ENCODE measurements around the gene SIGLEC12.
"Not testable (repeated sequence)": the region's sequence is repeated elsewhere in the genome, so short reads cannot be mapped to it uniquely, and the experiment has no call there.

The SIGLEC12 gene

DNA sequence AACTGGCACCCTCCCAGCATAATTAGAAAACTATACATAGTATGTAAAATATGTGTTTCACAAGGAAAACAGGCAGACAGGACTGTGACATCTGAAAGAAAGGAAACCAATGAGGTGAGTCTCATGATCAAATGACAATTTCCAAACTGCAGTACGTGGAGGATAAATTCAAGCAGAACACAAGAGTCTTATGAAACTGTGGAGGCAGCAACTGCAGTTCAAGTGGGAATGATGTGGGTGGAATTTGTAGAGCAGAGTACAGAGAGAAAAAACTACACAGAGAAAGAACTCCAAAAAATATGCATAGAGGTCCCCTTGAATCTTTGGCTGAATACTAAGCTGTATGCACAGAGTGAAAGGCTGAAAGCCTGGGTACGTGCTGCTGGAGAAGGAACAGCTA, 20.2 kb upstream of the SIGLEC12 start:
- no peak for DNase-seq

DNA sequence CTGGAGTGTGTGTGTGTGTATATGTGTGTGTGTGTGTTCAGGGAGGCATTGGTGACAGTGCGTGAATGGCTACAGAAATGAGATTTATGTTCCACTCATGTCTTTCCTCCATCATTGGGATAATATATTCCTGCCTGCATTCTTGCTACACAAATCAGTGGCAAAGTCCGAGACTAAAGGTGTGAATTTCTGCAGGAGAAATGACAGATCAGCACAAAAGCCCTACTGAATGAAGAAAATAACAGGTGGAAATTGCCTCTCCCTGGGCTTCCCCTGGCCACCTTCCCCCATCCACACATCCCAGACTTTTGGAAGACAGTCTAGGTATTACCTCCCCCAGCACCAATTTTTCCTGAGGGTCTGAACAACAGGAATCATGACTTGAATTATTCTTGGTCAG, 19.8 kb upstream of the SIGLEC12 start:
- no peak for DNase-seq

GRCh38 chr19:51520728-51521127, 19.1 kb upstream of the SIGLEC12 start:
- no peak for DNase-seq

DNA sequence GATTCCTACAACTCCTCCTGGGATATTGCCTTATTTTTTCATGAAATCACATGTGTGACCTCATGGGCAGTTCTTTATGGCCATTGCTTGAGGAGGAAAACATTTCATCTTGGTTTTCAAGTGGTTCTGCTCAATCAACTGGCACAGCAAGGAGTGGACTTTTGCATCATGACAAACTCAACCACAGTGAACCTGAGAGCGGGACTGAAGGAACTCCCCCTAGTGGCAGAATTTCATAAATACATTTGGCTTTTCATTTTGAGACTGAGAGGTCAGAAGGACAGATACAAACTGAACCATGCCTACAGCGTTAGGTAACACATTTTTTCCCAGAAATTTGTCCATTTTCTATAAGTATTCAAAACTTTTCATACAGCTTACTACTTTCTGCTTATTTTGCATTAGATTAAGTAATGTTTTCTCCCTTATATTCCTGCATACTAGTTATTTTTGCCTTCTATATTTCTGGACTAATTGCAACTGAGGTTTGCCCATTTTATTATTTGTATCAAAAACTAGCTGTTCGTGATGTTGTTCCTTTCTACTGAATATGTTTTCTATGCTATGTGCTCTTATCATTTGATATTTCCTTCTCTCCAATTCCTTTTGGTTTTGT, 13.4 kb upstream of the SIGLEC12 start:
- DNase-seq = peak; percentile 50

GRCh38 chr19:51513968-51514367, 12.4 kb upstream of the SIGLEC12 start:
- no peak for DNase-seq

DNA sequence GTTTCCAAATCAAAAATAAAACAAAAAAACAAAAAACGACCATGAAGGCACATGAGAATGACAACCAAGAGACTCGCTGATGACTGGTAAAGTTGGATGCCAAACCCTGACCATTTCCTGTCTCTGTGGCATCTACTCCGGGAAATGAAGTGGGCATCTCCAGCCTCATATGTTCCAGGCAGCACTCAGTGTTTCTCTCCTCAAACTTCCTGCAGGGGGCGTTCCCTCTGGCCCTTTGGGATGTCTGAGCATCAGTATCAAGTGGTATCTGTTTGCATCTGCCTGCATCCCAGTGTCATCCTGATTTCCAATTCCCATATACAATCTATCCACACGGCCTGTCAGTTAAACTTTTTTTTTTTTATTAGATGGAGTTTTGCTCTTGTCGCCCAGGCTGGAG, 9.8 kb upstream of the SIGLEC12 start:
- DNase-seq = peak; percentile 3

DNA sequence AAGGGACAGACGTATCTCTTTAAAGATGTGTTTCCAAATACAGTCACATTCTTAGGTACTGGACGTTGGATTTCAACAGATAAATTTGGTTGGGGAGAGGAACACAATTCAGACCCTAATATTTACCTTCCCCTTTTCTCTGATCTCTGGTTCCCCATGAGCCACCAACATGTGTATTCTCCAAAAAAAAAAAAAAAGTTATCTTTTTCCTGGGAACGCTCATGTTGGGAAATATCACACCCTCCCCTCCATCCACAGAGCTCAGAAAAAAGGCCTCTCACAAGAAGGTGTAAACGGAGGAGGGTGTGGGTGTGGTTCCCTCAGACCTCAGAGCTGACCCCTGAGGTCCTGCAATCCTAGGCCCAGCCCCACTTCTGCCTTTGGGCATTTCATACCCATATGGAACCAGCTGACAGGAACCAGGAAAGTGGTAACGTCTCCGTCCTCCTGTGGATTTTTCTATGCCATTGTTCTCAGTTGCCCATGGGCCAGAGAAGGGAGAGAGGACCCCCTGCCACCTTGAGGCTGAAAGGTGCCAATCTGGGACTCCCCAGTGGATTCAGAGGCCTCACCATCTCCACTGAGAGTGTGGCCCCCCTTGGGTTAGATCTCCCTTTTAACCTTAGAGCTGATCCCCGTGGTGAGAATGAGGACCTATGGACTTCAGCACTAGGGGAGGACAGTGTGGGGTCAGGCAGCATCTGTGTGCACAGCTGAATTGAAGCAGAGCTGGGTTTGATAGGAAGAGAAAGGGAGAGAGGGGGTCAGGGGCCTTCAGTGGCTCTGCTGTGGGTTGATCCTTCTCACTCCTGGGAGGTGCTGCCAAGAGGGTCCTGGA, 8.4 kb upstream of the SIGLEC12 start:
- no peak for DNase-seq

- DNase-seq = no peak
These were observed 6.6 kb upstream of the SIGLEC12 start for GRCh38 chr19:51508059-51508733.

DNA sequence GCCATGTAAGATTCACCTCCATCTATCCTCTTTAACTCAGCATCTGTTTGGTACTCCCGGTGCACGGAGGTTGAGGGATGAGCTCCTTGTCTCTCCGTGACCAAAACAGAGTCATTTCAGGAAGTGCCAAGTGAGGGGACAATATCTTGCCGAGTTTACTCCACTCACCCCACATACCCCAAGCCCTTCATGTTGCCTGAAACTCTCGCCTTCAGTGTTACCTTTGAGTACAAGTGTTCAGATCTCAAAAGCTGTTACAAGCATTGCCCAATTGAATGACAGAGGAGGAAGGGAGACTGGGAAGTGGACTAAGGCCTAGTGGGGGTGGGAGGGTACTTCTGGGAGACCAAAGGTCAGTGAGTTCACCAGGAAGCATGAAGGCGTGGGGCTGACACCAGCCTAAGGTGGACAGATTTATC, 6.0 kb upstream of the SIGLEC12 start:
- DNase-seq = no peak

GRCh38 chr19:51507192-51507591, 5.6 kb upstream of the SIGLEC12 start:
- DNase-seq = no peak

DNA sequence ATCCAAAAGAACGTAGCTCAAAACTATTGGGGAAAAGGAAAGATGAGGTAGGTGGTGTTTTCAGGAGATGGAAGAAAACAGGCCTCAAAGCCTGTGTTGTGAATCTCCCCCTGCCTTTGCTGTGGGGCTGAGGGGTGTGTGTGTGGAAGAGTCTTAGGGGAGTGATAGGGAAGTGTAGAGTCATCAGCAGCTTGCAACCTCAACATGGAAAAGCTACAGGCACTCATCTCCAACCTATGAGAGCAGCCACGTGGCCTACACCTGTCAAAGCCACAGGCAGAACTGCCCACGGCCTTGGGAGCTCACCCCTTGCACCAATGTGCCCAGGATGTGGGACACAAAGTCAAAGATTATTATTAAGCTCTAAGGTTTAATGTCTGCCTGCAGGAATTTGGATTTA, 4.3 kb upstream of the SIGLEC12 start:
- DNase-seq = no peak

- DNase-seq = no peak
These were observed 2.3 kb upstream of the SIGLEC12 start for GRCh38 chr19:51503896-51504295.

DNA sequence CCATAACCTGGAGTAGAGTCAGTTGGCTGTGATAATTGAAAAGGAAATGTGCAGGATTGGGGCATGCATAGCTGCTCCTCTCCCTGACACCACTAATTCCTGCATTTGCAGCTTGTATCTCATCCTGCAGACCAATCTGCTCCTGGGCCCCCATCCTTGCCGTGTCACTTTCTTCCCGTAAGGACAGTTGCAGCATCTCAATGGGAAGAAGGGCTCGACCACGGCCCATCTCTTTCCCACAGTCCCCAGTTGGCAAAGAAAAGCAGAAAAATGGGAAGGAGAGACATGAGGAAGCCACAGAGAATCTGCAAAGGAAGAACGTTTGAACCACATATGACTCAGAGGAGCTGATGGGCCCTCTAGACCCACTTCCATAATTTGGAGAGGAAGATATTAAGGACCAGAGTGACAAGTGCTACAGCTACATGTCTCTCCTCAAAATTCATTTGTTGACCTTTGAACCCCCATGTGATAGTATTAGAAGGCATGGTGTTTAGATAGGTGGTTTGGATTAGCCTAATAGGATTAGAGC, 1.8 kb upstream of the SIGLEC12 start:
- DNase-seq = no peak

GRCh38 chr19:51500931-51501330, 669 bp downstream of the SIGLEC12 start:
- DNase-seq = not testable (repeated sequence)

GRCh38 chr19:51497666-51498065, 3.9 kb downstream of the SIGLEC12 start:
- no peak for DNase-seq

DNA sequence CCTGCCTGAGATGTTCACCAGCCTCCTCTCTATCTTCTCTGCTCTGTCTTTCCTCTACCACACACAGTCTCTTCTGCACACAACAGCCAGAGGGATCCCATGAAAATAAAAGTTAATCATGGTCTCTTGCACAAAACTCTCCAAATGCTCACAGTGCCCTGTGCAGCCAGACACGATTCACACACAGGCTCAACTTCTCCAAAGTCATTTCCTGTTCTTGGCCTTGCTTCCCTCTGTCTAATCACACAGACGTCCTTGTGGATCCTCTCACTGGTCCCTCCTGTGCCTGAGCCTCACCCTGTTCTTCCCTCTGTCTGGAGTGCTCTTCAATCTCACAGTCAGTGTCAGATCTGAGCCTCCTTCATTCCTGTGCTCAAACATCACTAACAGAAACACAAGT, 7.8 kb downstream of the SIGLEC12 start:
- DNase-seq = no peak

DNA sequence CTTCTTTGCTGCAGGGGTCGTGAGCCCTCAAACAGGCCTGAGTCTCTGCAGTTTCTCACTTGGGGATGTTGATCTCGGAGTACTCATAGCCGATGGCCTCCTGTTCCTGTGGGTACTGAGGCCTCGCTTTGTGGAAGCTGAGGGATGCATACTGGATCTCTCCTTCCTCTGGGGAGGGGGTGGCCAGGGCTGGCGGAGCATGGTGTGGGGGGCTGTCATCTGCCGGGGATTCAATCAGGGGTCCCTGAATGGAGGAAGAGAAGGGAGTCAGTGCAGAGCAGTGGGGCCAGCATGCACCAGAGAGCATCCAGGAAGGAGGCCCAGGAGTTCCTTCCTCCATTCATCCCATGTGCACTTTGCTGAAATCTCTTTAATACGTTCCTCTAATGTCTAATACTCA, 10.0 kb downstream of the SIGLEC12 start:
- DNase-seq = no peak

- DNase-seq = no peak
These were observed 10.9 kb downstream of the SIGLEC12 start for GRCh38 chr19:51490676-51491075.

DNA sequence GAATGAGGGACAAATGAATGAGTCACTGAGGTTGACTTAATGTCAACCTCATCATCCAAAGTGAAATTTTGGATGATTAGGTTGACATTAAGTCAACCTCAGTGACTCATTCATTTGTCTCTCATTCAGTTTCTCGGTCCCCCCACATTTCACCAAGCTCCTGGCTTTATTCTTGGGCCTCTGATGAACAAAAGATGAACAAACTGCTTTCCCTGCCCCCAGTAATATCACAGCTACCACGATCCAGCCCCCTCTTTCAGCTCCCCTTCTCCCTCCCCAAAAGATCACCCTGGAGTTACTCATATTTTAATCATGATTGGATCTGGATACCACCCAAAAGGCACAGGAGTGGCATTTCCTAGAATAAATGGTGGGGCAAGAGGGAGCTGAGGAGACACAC, 12.5 kb downstream of the SIGLEC12 start:
- no peak for DNase-seq

GRCh38 chr19:51488491-51488890, 13.1 kb downstream of the SIGLEC12 start:
- no peak for DNase-seq

GRCh38 chr19:51485960-51486660, 15.5 kb downstream of the SIGLEC12 start:
- no peak for DNase-seq

GRCh38 chr19:51480590-51480989, 21.0 kb downstream of the SIGLEC12 start:
- DNase-seq = peak; percentile 5

Data from fibroblast of skin of back (primary cell).